Amygdala (tissue), 56 donors: Measurements from ENCODE around the gene CPA3.

Experiments used
- DNase-seq, 56 donors: peaks; one replicate each; lab custom pipeline; 2025; lab: John Stamatoyannopoulos, UW

The CPA3 gene

GRCh38 chr3:148914936-148915690 lies 50.0 kb downstream of the CPA3 start:
- DNase-seq, result no peak

DNA sequence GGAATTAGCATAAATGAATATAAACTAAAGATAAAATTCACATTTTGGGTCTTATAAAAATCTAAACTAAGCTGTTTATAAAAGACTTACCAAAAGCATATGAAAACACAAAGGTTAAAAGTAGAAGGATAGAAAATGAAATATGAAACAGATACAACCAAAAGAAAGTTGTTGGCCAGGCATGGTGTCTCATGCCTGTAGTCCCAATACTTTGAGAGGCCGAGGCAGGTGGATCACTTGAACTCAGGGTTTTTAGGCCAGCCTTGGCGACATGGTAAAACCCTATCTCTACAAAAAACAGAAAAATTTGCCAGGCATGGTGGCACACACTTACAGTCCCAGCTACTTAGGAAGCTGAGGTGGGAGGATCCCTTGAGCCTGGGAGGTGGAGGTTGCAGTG lies 51.0 kb downstream of the CPA3 start:
- DNase-seq, result no peak

DNA sequence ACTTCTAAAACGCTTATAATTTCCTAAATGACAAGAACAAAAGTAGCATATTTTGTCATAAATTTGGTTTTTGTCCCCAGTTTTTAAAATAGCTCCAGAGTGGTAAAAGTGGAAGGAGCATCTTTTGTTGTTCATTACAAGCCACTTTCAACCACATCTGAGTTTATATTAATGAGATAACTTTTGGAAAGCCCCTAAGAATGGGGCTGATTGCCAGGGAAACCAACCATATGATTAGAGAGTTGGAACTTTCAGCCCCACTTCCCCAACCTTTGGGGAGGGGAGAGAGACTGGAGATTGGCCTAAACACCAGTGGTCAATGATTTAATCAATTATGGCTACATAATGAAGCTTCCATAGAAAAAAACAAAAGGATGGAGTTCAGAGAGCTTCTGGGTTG lies 57.4 kb downstream of the CPA3 start:
- DNase-seq, result no peak

- no peak for DNase-seq
Measured at GRCh38 chr3:148923592-148923991, 58.5 kb downstream of the CPA3 start.

- DNase-seq, result no peak
Measured at GRCh38 chr3:148924562-148924961, 59.5 kb downstream of the CPA3 start.

DNA sequence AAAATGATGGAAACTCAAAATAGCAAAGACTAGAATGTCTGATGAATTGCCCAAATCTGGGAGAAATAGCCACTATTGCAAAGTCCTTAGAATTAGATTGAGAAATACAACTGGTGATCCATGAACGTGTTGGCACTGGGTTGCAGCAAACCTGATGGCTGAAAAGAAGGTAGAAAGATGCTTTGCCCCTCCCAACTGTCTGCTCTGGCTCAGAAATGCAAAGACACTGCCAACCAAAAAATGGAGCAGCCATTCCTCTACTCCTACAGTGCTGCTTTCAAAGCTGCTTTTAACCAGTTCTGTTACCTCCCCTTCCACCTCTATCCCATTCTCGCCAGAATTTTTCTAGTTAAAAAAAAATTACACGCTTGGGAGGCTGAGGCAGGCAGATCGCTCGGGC lies 60.7 kb downstream of the CPA3 start:
- DNase-seq, result no peak

GRCh38 chr3:148930752-148931151 lies 65.7 kb downstream of the CPA3 start:
- no peak for DNase-seq

DNA sequence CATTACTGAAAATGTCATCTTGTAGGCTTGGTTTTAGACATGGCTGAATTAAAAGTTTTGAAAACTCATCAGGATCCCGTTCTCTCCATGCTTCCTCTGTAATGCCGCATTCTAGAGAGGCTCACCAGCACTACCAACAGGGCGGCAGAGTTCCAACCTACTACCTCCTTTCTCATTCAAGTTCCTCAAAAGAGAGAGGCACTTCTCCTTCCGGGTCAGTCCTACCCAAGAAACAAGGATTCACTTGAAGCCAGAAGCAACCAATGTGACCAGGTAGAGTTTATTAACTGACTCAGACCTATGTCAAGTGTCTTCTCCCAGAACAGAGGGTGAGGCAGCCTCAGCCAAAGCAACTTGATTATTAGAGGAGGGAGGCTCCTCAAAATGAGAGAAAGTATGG lies 66.5 kb downstream of the CPA3 start:
- DNase-seq, result no peak

- DNase-seq, result no peak
Measured at GRCh38 chr3:148932972-148933371, 67.9 kb downstream of the CPA3 start.

DNA sequence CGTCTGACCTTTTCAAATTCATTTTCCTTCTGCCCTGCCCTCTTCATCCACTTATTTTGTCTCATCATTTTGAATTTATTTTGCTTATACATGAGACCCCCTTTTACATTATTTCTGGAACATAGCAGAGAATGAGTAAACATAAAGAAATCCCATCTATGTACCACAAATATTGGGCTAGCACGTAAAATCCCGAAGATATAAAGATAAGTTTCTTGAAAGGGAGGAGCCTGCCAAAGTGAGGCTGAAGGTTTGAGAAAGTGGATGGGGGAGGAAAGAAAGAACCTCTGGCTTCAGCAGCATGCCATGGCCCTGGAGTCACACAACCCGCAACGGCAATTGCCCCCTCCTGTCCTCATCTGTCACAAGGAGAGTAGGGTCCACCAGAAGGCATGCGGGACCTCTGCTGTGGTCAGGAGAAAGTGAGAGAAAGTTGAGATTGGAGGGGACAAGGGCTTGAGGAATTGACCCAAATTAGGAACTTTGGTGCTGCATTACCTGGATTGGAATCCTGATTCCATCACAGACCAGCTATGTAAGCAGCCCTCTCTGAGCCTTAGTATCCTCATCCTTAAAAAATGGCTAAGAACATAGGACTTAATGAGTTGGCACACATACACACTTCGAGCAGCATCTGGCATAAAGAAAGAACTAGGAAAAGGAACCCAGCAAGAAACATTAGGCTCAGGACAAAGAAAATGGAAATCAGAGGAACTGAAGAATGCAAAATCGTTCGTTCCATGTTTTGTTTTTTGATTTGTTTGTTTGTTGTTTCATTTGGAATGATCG lies 72.6 kb downstream of the CPA3 start:
- no peak for DNase-seq

- no peak for DNase-seq
Measured at GRCh38 chr3:148938306-148938705, 73.2 kb downstream of the CPA3 start.

DNA sequence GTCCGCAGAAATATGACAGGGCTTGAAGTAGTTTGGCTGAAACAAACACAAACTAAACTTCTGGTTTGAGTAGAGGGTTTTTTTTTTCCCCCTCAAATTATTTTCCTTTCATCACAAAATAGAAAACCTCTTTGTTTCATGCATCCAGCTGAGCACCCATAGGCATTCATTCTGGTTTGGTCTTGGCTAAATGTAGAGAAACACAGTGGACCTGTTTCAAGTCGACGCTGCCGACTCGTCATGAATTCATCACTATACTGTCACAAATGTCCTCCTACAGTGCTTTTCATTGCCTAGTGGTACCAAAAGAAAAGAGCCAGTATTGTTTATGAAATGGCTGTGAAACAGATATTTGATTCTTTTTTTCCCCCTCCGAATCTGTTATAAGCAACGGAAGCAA lies 73.8 kb downstream of the CPA3 start:
- peak in 8 of 56 donors; percentile 6 to 50 (median 20) for DNase-seq

DNA sequence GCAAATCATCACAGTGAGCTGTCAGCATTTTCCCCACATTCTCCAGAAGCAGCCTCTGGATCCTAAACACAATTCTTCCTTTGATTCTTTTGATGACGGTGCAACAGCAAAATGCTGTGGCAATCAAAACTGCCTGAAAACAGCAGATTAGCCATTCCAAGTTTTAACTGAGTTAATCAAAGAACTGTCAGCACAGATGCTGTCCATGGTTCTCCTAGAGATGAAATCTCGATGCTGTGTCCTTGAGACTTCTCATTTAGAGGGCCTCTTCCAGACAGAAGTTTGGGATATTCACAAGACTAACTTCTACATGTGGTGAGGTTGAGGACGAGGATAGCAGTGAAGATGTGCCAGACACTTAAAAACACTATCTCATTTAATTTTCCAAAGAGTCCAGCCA lies 75.9 kb downstream of the CPA3 start:
- DNase-seq, result no peak

DNA sequence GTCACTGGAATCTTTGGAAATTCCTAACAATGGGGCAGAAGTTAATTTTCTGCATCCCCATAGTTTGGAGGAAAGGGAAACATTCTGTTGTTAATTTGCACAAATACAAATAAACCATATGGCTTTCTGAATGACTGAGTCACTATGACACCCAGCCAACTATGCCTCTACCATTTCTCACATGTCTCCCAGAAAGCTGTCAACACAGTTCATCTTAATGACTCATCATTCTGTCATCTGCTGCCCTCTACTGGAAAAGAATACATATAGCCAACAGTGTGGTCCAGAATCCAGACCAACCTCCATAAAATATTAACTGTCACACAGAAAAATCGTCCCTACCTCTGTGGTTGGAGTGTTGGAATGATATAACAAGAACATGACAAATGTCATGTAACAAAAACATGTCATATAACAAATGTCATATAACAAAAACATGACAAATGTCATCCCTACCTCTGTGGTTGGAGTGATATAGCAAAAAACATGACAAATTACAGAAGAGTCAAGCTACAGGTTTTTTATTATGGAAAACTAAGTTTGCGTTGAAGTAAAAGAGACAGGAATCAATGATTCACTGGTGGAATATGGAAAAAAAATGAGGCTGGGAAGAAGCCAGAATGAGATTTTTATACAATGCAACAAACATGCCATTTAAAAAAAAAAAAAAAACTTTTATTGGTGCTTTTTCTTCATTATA lies 78.6 kb downstream of the CPA3 start:
- DNase-seq, result peak in 10 of 56 donors; percentile 4 to 57 (median 16)

GRCh38 chr3:148945116-148945515 lies 80.0 kb downstream of the CPA3 start:
- DNase-seq, result no peak
